ENCODE measurements around the gene PCDHB7.
"Not testable (repeated sequence)": the region's sequence is repeated elsewhere in the genome, so short reads cannot be mapped to it uniquely, and the experiment has no call there.

GRCh38 chr5:141177577-141178191, 5.2 kb downstream of the PCDHB7 start, which contains the start of gene PCDHB8:
- TF ChIP-seq, protein P1, sequence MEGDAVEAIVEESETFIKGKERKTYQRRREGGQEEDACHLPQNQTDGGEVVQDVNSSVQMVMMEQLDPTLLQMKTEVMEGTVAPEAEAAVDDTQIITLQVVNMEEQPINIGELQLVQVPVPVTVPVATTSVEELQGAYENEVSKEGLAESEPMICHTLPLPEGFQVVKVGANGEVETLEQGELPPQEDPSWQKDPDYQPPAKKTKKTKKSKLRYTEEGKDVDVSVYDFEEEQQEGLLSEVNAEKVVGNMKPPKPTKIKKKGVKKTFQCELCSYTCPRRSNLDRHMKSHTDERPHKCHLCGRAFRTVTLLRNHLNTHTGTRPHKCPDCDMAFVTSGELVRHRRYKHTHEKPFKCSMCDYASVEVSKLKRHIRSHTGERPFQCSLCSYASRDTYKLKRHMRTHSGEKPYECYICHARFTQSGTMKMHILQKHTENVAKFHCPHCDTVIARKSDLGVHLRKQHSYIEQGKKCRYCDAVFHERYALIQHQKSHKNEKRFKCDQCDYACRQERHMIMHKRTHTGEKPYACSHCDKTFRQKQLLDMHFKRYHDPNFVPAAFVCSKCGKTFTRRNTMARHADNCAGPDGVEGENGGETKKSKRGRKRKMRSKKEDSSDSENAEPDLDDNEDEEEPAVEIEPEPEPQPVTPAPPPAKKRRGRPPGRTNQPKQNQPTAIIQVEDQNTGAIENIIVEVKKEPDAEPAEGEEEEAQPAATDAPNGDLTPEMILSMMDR (IDR thresholded peaks at IDR 0.05) = not testable (repeated sequence)
- not testable (repeated sequence) for TF ChIP-seq POLR2A, EP300 (IDR thresholded peaks at IDR 0.05)

All from suprapubic skin (tissue), 3 donors.